Activated CD8-positive, alpha-beta T cell treated with anti-CD3 and anti-CD28 coated beads for 36 hours (primary cell): ENCODE measurements around the gene POFUT1. TPM values are rescaled to one million over a fixed set of nuclear protein-coding genes. Genes with fewer than 3 reads are reported as not detected.
"Not testable (repeated sequence)": the region's sequence is repeated elsewhere in the genome, so short reads cannot be mapped to it uniquely, and the experiment has no call there.

Source experiments
- ATAC-seq: fragments of 200-7000 bp; cut with Tn5 transposase; one replicate; pipeline ENCODE4 v1.10.0; 2021; ENCODE audit warnings: mild to moderate bottlenecking, moderate library complexity
- CTCF ChIA-PET: fragments of 350-600 bp; sonication (Branson Sonifier 250); formaldehyde crosslinking; loops from one replicate; lab custom pipeline; 2021; ENCODE audit warnings: antibody characterized with exemption; lab: Charles Lee
- POLR2A ChIA-PET: fragments of 350-600 bp; sonication (Branson Sonifier 250); formaldehyde crosslinking; loops from one replicate; lab custom pipeline; 2021; ENCODE audit warnings: antibody characterized with exemption; lab: Charles Lee
- DNase-seq: peaks from one replicate; pipeline ENCODE4 v3.0.0-alpha.2; 2020
- H3K27ac Mint-ChIP-seq: one replicate; pipeline ENCODE4 v1.8.0; 2021; ENCODE audit warnings: mild to moderate bottlenecking, mixed read lengths
- H3K27me3 Mint-ChIP-seq: one replicate; pipeline ENCODE4 v1.8.0; 2021; ENCODE audit warnings: mixed read lengths
- H3K36me3 Mint-ChIP-seq: one replicate; pipeline ENCODE4 v1.8.0; 2021; ENCODE audit warnings: low read depth, mixed read lengths
- H3K4me1 Mint-ChIP-seq: one replicate; pipeline ENCODE4 v1.8.0; 2021; ENCODE audit warnings: low read depth, mixed read lengths
- H3K4me3 Mint-ChIP-seq: one replicate; pipeline ENCODE4 v1.8.0; 2021; ENCODE audit warnings: mild to moderate bottlenecking, moderate library complexity, mixed read lengths
- H3K9me3 Mint-ChIP-seq: one replicate; pipeline ENCODE4 v1.8.0; 2021; ENCODE audit warnings: mixed read lengths
- CTCF ChIP-seq: fragments of 200-600 bp; IDR thresholded peaks from one replicate; pipeline ENCODE4 v1.8.0; 2022; ENCODE audit warnings: antibody characterized with exemption, mild to moderate bottlenecking
- intact Hi-C: fragments of 100-400 bp; cut with micrococcal nuclease; formaldehyde crosslinking; loops from one replicate; pipeline ENCODE4 v1.10.0; 2022
- total RNA-seq, 2 experiments: library from RNA; stranded (reverse); gene quantifications; one replicate each; pipeline ENCODE4 v1.2.3, GENCODE V29; 2021

POFUT1 gene
- total RNA-seq, 2 experiments from 2014 or later, result 43.7 to 46.2 TPM

DNA sequence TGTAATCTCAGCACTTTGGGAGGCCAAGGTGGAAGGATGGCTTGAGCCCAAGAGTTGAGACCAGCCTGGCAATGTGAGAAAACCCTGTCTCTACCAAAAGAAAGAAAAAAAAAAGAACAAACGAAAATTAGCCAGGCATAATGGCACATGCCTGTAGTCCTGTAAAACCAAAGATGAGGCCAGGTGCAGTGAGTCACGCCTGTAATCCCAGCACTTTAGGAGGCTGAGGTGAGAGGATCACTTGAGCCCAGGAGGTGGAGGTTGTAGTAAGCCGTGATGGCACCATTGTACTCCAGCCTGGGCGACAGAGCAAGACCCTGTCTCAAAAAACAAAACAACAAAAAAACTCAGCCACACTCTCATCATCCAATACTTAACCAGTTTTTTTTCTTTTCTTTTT lies 37.3 kb downstream of the POFUT1 start:
- Mint-ChIP-seq H3K27ac (peak overlapping the region; percentile 5), H3K9me3 (no peaks in the 10 kb centered on the region), H3K36me3 (no peaks in the 10 kb centered on the region), H3K4me1 (peaks cover 47% of the 10 kb centered on the region), H3K27me3 (no peaks in the 10 kb centered on the region), H3K4me3 (no peak overlapping the region)
- TF ChIP-seq CTCF, result no peak
- intact Hi-C loops, result no loop called here
- ChIA-PET CTCF (no interaction called here), POLR2A (interaction anchor here (0.8 to 0.9 kb wide), 2 partner anchors 18 to 33 kb away, joined by 3 to 4 read pairs; no protein-coding TSS in a partner anchor)
- DNase-seq (no peak), ATAC-seq (no peak)

- H3K27me3 Mint-ChIP-seq, H3K9me3 Mint-ChIP-seq, DNase-seq, intact Hi-C loops, ATAC-seq, H3K4me3 Mint-ChIP-seq, H3K36me3 Mint-ChIP-seq: not testable (repeated sequence)
- Mint-ChIP-seq H3K27ac (peak overlapping the region; percentile 62), H3K4me1 (peaks cover 43% of the 10 kb centered on the region)
- ChIA-PET CTCF (interaction anchor here (1.3 kb wide), 1 partner anchor 14 kb away, joined by 4 read pairs; no protein-coding TSS in a partner anchor), POLR2A (interaction anchor here (1.0 to 1.1 kb wide), 2 partner anchors 10 to 13 kb away, joined by 3 to 4 read pairs; no protein-coding TSS in a partner anchor)
Measured at GRCh38 chr20:32246208-32246607, 38.5 kb downstream of the POFUT1 start.

DNA sequence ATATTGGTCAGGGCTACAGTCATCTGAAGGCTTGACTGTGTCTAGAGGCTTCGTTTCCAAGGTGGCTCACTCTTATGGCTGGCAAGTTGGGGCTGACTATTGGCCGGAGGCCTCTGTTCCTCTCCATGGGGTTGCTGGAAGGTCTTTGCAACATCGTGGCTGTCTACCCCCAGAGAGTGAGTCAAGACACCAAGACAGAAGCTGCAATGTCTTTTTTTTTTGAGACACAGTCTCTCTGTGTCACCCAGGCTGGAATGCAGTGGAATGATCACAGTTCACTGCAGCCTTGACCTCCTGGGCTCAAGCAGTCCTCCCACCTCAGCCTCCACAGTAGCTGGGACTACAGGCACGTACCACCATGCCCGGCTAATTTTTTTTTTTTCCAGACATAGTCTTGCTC lies 40.4 kb downstream of the POFUT1 start:
- H3K4me1 Mint-ChIP-seq, result peaks cover 52% of the 10 kb centered on the region
- ATAC-seq (no peak), DNase-seq (no peak)
- intact Hi-C loops, result no loop called here
- H3K9me3 Mint-ChIP-seq, result peaks cover 3% of the 10 kb centered on the region
- no peak for TF ChIP-seq CTCF
- H3K27ac Mint-ChIP-seq, result peak overlapping the region; percentile 97
- no peaks in the 10 kb centered on the region for H3K27me3 Mint-ChIP-seq
- CTCF ChIA-PET, result no interaction called here
- POLR2A ChIA-PET, result interaction anchor here (0.6 to 2.1 kb wide), 5 partner anchors 16 to 116 kb away, joined by 3 to 11 read pairs (median 5); partner anchors contain the start of gene KIF3B
- no peak overlapping the region for H3K4me3 Mint-ChIP-seq
- peaks cover 3% of the 10 kb centered on the region for H3K36me3 Mint-ChIP-seq

DNA sequence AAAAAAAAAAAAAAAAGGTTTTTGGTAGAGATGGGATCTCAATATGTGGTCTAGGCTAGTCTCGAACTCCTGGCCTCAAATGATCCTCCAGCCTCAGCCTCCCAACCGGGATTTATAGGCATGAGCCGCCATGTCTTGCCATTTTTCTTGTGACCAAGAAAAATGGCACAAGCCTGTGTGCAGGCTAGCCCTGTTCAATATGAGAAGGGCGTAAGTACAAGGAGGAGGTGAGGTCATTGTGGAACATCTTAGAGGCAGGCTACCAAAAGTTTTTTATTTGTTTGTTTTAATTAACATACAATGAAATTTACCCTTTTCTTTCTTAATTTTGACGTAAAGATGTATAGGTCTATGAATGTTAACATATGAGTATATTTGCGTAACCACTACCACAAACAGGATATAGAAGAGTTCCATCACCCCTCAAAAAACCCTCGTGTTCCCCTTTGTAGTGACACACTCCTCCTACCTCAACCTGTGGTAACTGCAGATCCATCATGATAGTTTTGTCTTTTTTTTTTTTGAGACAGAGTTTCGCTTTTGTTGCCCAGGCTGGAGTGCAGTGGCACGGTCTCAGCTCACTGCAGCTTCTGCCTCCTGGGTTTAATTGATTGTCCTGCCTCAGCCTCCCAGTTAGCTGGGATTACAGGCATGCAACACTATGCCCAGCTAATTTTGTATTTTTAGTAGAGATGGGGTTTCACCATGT lies 41.5 kb downstream of the POFUT1 start:
- H3K4me1 Mint-ChIP-seq, result peaks cover 60% of the 10 kb centered on the region
- H3K9me3 Mint-ChIP-seq, result peaks cover 7% of the 10 kb centered on the region
- intact Hi-C loops, result no loop called here
- TF ChIP-seq CTCF, result no peak
- DNase-seq, result peak; percentile 67
- H3K27ac Mint-ChIP-seq, result peak overlapping the region; percentile 97
- ATAC-seq, result peak; percentile 65
- H3K36me3 Mint-ChIP-seq, result peaks cover 7% of the 10 kb centered on the region
- CTCF ChIA-PET, result no interaction called here
- H3K27me3 Mint-ChIP-seq, result no peaks in the 10 kb centered on the region
- POLR2A ChIA-PET, result interaction anchor here (1.5 to 2.1 kb wide), 3 partner anchors 17 to 36 kb away, joined by 5 to 11 read pairs (median 6); partner anchors contain the start of gene KIF3B
- H3K4me3 Mint-ChIP-seq, result peak overlapping the region; percentile 15

DNA sequence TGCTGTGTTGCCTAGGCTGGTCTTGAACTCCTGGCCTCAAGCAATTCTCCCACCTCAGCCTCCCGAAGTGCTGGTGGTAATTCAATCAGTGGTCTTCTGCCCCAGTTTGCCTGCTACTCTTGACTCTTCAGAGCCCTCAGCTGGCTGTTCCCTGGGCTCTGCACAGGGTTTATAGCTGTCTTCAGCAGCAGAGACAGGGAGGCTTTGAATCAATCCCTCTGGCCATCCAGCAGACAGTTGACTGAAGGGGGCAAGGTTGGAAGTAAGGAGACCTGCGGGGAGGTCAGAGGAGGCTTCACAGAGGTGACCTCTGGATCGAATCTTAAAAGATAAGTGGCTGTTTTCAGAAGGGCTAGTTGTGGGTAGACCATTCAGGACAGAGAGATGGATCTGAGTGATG lies 43.8 kb downstream of the POFUT1 start:
- POLR2A ChIA-PET, result interaction anchor here (0.6 to 3.7 kb wide), 8 partner anchors 17 to 108 kb away, joined by 3 to 16 read pairs (median 4); partner anchors contain the start of gene KIF3B
- intact Hi-C loops, result loop anchor here (2.0 to 5.0 kb wide), 2 partner anchors 36 to 47 kb away; no protein-coding TSS in a partner anchor
- Mint-ChIP-seq H3K4me1 (peaks cover 65% of the 10 kb centered on the region), H3K9me3 (peaks cover 7% of the 10 kb centered on the region), H3K27me3 (no peaks in the 10 kb centered on the region), H3K36me3 (peaks cover 9% of the 10 kb centered on the region), H3K27ac (peak overlapping the region; percentile 97), H3K4me3 (peak overlapping the region; percentile 60)
- TF ChIP-seq CTCF, result no peak
- no peak for ATAC-seq
- peak; percentile 45 for DNase-seq
- CTCF ChIA-PET, result interaction anchor here (1.1 to 1.8 kb wide), 2 partner anchors 9 to 13 kb away, joined by 3 to 5 read pairs; no protein-coding TSS in a partner anchor
